ENCODE data around the gene VAV3. TPM values are rescaled to one million over a fixed set of nuclear protein-coding genes. Genes with fewer than 3 reads are reported as not detected.

VAV3 gene
- total and polyA plus RNA-seq, 12 donors: 0.72 to 3.4 (median 1.9) TPM

DNA sequence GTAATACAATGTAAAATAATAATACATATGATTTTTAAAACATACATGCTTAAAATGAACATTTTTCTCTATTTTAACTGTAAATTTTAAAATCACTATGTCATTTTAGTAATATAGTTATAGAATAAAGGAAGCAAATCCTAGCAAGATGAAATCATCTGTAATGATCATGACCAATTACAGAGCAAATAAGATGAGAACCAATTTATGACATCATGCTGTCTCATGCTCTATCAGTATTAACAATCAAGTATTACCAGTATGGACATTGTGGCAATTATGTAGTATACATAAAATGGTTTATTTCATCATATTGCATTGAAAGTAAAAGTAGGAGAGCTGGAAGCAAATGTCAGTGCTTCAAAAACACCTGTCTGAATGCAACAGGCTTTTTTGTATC, 255.0 kb downstream of the VAV3 start:
- Histone ChIP-seq H3K4me3 (no peak overlapping the region), H3K36me3 (no peaks in the 10 kb centered on the region), H3K4me1 (no peaks in the 10 kb centered on the region), H3K9me3 (peaks cover 0 to 14% (median 0%) of the 10 kb centered on the region in 11 donors), H3K27me3 (no peaks in the 10 kb centered on the region), H3K27ac (no peak overlapping the region)
- no peak for DNase-seq
- TF ChIP-seq, protein P1, sequence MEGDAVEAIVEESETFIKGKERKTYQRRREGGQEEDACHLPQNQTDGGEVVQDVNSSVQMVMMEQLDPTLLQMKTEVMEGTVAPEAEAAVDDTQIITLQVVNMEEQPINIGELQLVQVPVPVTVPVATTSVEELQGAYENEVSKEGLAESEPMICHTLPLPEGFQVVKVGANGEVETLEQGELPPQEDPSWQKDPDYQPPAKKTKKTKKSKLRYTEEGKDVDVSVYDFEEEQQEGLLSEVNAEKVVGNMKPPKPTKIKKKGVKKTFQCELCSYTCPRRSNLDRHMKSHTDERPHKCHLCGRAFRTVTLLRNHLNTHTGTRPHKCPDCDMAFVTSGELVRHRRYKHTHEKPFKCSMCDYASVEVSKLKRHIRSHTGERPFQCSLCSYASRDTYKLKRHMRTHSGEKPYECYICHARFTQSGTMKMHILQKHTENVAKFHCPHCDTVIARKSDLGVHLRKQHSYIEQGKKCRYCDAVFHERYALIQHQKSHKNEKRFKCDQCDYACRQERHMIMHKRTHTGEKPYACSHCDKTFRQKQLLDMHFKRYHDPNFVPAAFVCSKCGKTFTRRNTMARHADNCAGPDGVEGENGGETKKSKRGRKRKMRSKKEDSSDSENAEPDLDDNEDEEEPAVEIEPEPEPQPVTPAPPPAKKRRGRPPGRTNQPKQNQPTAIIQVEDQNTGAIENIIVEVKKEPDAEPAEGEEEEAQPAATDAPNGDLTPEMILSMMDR (IDR thresholded peaks at IDR 0.05): no peak
- ATAC-seq: no peak
- intact Hi-C loops (cut with DNase I): no loop called here

DNA sequence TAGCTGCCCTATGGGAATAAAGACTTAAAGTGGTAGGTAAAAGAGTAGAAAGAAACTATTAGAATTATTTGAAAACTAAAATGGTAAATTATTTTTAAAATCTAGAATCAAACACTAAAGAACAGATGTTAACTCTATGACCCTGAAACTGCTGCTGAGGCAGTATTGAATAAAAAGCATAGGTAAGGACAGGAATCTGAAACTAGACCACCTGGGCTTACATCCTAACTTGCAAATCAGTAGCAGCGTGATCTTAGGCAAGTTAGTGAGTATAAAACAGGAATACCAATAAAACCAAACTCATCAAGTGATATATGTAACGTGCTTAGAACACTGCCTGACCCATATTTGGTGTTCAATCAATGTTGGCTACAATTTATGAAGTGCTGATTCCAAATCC, 257.9 kb downstream of the VAV3 start:
- Histone ChIP-seq H3K4me3 (no peak overlapping the region), H3K36me3 (peaks cover 0 to 8% (median 0%) of the 10 kb centered on the region in 9 donors), H3K27me3 (no peaks in the 10 kb centered on the region), H3K4me1 (no peaks in the 10 kb centered on the region), H3K9me3 (peaks cover 0 to 14% (median 0%) of the 10 kb centered on the region in 11 donors), H3K27ac (no peak overlapping the region)
- intact Hi-C loops (cut with DNase I): no loop called here
- ATAC-seq: no peak
- DNase-seq: no peak
- TF ChIP-seq, protein P1 (IDR thresholded peaks at IDR 0.05): no peak
- WGBS, 2 donors: 90 to 91% methylated on average over 2 of the region's 2 CpGs

DNA sequence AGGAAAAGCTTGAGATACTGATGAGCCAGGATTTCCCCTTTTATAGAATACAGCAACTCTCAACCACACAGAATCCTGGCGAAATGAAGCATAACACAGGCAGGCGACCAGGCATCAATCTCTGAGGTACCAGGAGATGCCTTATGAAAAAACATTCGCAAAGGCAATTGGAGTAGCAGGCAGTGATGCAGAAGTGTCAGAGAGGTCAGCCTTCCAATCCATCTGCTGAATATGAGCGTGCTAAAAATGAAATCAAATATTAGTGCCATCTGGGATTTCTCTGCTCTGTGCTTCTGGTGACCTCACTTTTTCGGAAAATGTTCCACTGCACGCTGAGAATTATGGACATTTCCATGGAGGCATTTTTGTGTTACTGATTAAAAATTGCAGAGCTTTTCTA, 258.8 kb downstream of the VAV3 start:
- TF ChIP-seq, protein P1 (IDR thresholded peaks at IDR 0.05): no peak
- Histone ChIP-seq H3K4me1 (no peaks in the 10 kb centered on the region), H3K36me3 (peaks cover 0 to 8% (median 0%) of the 10 kb centered on the region in 9 donors), H3K4me3 (no peak overlapping the region), H3K9me3 (peaks cover 0 to 10% (median 0%) of the 10 kb centered on the region in 11 donors), H3K27me3 (no peaks in the 10 kb centered on the region), H3K27ac (no peak overlapping the region)
- DNase-seq (no peak), ATAC-seq (no peak)
- WGBS, 2 donors: 83 to 87% methylated on average over 6 of the region's 6 CpGs
- intact Hi-C loops (cut with DNase I): no loop called here

DNA sequence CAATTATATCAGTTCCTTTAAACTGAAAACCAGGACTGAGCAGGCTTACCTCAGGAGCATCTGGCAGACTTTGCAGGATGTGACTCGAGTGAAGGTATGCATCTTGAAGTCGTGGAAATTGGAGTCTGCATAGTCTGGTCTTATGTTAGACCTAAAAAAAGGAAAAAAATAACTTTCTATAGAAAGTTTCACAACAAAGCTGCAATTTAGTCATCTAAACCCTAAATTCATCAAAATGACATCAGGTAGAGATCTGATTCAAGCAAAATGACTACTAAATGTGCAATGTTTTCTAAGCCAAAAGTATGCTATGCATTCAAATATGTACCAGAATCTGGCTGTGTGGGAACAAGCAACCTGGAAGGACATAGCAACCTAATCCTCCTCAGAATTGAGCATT, 260.1 kb downstream of the VAV3 start:
- Histone ChIP-seq H3K4me3 (no peak overlapping the region), H3K4me1 (no peaks in the 10 kb centered on the region), H3K36me3 (peaks cover 0 to 8% (median 0%) of the 10 kb centered on the region in 9 donors), H3K27ac (no peak overlapping the region), H3K9me3 (no peaks in the 10 kb centered on the region), H3K27me3 (no peaks in the 10 kb centered on the region)
- DNase-seq (no peak), ATAC-seq (no peak)
- intact Hi-C loops (cut with DNase I): no loop called here
- TF ChIP-seq, protein P1 (IDR thresholded peaks at IDR 0.05): no peak
- 71 to 81% methylated on average over 2 of the region's 2 CpGs for WGBS, 2 donors
